NCI-H2227 treated with DMSO at 0.1 percent for 48 hours (cell line): Measurements from ENCODE around the gene TNFSF4.
"Not testable (repeated sequence)": the region's sequence is repeated elsewhere in the genome, so short reads cannot be mapped to it uniquely, and the experiment has no call there.

Experiments
- DNase-seq: peaks from one replicate; lab custom pipeline; 2025; lab: John Stamatoyannopoulos, UW

Gene TNFSF4, protein sequence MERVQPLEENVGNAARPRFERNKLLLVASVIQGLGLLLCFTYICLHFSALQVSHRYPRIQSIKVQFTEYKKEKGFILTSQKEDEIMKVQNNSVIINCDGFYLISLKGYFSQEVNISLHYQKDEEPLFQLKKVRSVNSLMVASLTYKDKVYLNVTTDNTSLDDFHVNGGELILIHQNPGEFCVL

DNA sequence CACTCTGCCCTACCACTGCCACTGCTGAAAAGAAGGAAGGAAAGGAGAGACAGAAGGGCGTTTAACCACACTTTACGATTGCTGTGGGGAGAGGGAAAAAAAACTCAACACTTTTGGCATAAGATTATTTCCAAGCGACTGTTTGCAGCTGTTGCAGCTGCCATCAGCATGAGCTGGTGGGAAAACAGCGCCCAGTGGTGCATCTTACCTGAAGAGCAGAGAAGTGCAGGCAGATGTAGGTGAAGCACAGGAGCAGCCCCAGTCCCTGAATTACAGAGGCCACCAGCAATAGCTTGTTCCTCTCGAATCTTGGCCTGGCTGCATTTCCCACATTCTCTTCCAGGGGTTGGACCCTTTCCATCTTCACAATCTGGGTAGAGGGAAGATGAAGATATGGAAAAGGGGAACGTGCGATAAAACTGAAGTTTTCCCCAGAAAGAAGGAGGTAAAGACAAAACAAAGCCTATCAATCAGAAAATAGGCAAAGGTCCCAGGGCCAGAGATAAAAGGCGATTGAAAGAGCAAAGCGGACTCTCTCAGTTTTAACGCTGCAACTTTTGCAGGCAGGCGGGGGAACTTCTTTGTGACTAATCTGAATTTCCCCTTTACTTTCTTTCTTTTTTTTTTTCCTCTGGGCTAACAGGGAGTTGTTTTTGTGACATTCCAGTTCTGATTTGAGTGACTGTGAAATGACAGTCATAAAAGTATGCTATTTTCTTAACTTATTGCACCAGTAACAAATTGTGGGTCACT lies at the start of gene TNFSF4:
Gene TNFSF4 (minus strand): TSS at position 516 of the 753 bp plus-strand sequence. CDS start 155 bp downstream, at position 361.
- no peak for DNase-seq

DNA sequence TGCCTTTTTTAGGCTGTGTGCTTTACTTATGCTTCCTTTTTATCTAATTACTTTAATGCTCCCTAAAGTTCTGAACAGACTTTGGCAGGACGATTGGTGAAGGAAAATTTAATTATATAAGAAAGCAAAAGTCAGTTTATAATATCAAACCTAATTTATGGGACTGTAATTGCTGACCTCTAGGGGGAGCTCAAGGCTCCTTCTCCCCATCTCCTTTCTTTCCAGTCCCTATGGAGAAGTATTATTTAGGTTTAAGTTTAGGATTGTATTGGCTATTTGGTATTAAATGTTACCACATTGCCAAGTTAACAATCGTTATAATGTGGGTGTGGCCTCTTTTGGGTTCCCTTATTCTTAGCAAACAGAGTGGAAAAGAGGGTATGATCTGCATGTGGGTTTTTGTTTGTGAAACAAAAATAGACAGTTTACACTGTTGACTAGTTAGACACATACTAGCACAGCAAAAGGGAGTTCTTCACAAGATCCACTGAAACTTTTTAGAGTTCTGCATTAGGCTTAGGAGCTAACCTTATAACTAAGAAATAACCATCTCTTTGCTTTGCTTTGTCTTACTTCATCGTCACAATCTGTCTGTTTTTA lies 48.2 kb upstream of the TNFSF4 start:
- DNase-seq, result no peak

DNA sequence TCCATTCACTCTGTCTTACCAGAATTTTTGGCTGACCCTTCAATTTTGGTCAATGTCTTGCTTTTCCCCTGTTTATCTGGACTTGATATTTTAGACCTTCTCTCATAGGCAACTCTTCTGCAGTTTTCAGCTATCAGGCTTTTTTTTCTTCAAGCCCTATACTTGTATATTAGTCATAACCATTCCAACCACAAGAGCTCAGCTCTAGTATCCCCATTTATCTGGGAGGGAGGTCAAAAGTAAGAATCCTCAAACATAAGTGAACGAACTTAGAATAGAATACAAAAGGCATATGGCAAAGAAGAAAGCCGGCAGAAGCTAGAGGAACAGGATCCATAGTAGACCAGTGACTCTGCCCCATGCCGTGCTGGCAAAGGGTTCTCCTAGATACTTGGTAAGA lies 45.9 kb upstream of the TNFSF4 start:
- no peak for DNase-seq

DNA sequence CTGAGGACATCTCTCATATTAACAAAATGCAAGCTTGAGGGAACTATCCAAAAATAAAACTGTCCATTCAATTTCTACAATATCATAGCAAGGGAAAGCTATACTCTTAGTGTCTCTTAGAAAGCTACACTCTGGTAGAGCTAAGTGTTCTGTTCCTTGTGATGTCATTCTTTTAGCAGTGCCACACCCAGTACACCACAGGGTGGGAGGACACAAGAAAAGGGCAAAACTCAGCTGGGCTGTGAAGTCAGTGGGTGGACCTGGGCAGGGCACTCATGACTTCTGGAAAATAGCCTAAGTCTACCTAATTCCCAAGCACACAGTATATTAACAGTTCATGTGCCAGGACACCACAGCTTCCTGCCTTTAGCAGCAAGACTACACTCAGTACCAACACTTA lies 42.2 kb upstream of the TNFSF4 start:
- DNase-seq, result no peak

DNA sequence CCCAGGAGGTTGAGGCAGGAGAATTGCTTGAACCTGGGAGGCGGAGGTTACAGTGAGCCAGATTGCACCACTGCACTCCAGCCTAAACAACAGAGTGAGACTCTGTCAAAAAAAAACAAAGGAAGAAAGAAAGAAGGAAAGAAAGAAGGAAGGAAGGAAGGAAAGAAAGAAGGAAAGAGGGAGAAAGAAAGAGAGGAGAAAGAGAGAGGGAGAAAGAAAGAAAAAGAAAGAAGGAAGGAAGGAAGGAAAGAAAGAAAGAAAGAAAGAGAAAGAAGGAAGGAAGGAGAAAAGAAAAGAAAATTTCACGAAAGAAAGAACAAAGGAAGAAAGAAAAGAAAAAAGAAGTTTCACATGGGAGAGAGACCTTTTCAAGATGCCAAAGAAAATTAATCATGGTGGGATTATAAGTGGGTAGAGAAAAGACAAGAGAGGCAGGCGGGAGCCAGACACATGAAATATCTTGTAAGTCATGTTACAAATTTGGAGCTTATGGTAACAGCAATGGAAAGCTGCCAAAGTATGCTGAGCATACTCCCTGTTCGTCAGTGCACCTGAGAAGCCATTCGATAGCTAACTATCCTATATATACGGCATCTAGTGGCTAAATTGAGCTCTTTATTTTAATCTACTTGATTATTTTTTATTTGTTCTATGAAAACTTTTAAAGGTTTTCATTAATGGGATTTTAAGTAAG lies 41.3 kb upstream of the TNFSF4 start:
- no peak for DNase-seq

DNA sequence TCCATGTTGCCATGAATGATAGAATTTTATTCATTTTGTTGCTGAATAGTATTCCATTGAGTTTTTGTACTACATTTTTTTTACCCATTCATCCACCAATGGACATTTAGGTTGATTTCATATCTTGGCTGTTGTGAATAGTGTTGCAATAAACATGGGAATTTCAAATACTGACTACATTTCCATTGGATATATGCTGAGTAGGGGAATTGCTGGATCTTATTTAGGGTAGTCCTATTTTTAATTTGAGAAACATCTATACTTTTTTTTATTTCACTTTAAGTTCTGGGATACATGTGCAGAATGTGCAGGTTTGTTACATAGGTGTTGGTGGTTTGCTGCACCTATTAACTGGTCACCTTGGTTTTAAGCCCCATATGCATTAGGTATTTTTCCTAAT lies 38.8 kb upstream of the TNFSF4 start:
- DNase-seq, result no peak

DNA sequence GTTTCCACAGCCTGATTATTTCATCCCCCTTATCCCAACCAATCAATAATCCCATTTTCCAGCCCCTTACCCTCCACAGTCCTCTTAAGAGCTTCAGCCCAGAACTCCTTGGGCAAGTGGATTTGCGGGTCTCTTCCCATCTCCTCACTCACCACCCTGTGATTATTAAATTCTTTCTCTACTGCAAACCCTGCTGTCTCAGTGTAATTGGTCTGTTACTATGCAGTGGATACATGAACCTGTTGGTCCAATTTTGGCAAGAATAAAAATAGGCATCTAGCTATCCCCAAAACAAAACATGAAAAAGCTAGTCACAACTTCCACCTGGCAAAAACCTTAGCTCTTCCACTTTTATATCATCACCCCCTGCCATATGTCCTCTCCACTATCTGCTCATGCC lies 36.2 kb upstream of the TNFSF4 start:
- DNase-seq, result no peak

DNA sequence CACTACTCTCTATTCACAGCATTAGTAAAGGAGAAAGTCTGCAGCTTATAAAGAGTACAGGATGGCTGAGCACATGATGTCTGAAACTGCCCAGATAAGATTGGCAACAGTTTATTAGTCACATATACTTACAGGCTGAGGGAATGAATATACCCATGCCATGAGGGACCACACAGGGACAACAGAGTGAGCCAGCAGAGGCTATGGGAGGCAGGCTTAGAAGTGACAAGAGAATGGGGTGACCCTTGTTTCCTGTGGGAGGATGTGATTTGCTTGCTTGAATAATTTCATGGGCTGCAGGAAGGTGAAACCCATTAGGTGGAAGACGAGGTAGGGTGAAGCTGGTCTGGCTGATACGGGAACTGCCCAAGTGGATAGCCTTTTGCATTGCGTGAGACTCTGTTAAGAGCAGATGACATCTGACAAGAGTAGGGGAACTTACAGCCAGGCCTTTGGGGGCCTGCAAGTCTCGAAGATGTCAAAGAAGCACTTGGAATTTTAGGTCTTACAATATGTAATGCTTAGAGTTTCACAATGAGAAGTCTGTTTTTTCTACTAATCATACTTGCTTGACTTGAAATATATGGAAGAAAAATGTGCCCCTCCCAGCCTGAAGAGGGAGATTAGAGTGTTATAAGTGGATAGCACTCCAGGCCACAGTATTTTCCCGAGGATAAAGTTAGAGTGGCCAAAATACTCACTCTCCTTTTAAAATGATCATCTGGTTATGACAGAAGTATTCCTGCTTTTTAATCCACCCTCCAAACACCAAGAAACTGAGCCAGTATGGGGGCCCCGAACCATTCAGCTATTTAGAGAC lies 34.6 kb upstream of the TNFSF4 start:
- no peak for DNase-seq

DNA sequence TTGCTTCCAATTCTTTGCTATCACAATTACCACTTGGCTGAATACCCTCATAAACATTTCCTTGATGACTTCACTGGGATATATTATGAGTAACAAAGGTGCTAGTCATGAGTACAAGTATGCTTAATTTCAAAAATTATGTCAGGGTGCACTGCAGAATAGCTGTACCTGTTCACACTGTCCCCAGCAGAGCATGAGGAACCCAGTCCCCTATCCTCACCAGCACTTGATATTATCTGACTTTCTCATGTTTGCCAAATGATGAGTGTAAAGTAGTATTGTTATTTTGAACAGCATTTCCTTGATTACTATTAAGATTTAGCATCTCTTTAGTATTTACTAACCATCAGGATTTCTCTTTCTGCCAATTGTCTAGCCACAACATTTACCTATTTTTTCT lies 33.5 kb upstream of the TNFSF4 start:
- no peak for DNase-seq

DNA sequence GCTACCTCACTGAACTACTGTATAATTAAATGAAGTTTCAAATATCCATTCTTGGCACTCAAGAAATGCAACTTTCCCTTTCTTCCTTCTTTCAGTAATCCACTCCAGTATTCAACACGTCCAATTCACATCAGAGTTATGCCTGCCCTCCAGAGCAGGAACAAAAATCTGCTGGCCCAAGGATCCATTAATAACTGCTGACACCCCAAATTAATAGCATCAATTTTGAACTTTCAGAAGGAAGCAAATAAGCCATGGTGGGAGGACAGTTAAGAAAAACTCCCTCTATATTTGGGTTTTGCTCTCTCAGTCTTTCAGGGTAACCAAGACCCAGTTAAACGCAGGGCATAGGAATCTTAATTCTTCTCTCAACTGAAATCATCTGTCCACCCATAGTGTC lies 31.9 kb upstream of the TNFSF4 start:
- DNase-seq, result no peak

DNA sequence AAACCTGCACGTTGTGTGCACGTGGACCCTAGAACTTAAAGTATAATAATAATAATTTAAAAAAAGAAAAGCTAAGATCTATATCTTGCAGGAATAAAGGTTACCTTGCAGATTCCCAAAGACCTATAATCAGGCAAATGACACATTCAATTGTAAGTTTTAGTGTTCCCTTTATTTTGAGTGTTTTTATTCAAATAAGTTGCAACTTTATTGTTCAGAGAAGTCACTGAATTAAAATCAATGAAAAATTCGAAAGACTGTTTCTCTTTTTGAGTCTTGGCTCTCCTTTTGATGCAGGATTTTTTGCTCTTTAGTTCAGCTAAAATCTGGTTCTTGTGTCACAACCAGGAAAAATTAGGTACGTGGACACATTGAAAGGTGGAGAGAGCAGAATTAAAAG lies 27.8 kb upstream of the TNFSF4 start:
- no peak for DNase-seq

DNA sequence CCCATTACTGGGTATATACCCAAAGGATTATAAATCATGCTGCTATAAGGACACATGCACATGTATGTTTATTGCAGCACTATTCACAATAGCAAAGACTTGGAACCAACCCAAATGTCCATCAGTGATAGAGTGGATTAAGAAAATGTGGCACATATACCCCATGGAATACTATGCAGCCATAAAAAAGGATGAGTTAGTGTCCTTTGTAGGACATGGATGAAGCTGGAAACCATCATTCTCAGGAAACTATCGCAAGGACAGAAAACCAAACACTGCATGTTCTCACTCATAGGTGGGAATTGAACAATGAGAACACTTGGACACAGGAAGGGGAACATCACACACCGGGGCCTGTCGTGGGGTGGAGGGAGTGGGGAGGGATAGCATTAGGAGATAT lies 27.3 kb upstream of the TNFSF4 start:
- DNase-seq, result not testable (repeated sequence)

DNA sequence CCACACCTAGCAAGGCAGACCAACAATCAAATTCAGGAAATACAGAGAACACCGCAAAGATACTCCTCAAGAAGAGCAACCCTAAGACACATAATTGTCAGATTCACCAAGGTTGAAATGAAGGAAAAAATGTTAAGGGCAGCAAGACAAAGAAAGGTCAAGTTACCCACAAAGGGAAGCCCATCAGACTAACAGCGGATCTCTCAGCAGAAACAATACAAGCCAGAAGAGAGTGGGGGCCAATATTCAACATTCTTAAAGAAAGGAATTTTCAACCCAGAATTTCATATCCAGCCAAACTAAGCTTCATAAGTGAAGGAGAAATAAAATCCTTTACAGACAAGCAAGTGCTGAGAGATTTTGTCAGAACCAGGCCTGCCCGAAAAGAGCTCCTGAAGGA lies 21.9 kb upstream of the TNFSF4 start:
- not testable (repeated sequence) for DNase-seq

DNA sequence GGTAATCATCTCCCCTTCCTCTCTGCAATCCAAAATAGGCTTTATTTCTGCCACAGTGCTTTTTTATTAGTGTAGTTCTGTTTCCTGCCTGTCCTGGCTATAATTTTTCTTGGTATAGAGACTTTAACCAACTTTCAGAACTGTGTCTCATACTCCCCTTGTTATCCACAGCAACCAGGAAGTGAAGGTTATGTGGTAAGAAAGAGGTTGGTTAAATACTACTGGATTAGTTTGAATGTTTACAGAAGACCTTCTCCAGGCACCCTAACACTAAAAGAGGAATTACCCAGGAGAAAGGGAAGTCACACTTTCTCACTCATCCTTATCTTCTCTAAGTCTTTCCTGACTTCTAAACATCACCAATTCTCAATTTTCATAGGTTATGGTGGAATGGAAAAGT lies 17.8 kb upstream of the TNFSF4 start:
- DNase-seq, result no peak

DNA sequence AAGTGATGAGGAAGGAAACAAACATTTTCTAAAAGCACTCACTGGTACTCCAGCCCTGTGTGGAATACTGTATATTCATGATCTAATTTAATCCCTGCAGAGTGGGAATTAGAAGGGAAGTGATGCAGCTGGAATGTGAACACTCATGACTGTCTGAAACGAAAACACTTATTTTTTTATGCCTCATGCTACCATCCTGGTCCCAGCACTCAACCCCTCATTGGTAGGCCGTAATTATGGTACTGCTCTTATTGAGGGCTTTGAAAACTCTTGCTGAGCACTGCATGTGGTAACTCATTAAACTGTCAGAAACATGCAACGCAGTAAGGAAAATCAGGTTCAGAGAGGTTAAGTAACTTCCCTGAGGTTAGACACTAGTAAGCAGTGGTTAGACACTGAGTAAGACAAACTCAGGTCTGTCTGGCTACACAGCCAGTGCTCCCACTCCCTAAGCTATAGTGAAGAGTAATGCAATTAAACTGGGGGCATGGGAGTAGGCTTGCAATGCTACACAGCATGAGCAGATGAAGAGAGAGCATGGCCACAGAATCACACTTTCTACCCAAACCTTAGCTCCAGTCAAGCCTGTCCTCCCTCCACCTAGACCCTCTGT lies 17.3 kb upstream of the TNFSF4 start:
- no peak for DNase-seq

DNA sequence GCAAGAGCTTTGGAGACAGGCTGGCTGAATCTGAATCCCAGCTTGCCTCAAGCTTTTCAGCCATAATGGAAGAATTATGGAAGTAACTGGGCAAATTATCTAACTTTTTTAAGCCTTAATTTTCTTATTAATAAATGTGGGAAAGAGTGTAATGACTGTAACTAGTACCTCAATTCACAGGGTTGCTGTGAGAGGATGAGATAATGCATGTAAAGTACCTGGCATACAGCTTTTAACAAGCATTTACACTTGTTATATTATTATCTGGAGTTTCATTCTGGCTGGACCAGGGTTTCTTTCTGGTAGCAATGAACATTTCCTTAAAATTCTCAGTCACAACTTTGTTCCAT lies 15.9 kb upstream of the TNFSF4 start:
- no peak for DNase-seq

DNA sequence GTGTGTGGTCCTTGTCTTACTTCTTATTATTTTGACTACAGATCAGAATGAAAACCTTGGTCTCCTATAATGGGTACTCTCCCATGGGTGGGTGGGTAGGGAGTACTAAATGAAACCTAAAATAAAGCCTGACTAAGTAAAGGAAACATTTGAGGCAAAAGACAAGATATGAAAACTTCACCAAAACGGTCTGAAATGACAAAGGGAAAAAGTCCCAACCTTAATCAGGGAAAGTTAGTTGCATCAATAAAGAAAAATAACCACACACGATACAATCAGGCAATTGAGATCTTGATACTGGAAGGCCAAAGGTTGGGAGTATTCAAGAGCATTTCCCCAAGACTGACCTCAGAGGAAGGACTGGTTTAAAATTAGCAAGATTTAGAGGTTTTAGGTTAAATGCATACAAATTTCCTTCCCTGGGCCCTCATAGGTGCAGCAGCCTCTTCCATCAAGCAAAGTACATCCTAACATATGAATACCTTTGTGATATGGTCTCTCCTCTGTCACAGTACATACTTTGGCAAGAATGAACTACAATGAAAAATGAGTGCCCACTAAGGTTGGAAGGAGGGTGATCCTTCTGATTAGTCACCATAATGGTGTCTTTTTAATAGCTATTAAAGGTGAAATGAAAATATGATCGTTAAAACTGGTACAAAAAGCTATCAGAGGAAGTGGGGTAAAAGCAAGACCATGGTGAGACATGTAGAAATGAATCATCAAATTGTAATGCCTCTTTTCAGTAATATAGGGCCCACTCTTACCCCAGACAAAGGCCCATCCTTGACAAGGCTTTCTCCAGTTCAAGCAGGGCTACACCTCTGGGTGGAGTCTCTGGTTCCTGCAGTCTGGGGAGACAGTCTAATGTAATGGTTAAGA lies 15.3 kb upstream of the TNFSF4 start:
- DNase-seq, result no peak

DNA sequence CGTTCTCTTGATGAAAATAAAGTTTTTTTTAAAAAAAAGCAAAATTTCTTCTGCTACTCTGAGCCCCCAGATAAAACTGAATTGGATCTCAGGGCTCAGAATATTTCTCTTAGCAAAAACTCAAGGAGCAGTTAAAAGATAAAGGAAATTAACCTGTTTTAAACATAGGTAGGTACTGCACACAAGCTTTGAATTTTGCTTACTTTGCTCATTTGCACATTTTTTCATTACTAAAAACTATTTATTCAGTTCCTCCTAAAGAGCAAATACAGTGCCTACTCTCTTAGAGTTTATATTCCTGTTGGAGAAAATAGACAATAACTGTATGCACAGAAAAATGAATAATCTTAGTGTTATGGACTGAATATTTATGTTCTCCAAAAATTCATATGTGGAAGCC lies 13.0 kb upstream of the TNFSF4 start:
- DNase-seq, result no peak

DNA sequence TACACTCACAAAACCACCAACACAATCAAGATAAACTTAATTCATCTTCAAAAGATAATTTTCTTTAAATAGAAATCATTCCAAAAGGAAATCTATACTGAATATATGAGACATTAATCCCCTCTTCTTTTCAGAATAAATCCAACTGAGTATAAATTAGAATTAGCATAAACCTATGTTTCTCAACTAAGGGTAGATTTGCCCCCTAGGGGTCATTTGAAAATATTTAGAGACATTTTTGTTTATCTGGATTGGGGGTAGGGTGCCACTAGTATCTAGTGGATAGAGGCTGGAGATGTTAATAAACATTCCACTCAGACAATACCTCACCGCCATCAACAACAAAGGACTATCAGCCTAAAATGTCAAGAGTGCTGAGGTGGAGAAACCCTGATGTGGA lies 6.5 kb upstream of the TNFSF4 start:
- DNase-seq, result no peak

DNA sequence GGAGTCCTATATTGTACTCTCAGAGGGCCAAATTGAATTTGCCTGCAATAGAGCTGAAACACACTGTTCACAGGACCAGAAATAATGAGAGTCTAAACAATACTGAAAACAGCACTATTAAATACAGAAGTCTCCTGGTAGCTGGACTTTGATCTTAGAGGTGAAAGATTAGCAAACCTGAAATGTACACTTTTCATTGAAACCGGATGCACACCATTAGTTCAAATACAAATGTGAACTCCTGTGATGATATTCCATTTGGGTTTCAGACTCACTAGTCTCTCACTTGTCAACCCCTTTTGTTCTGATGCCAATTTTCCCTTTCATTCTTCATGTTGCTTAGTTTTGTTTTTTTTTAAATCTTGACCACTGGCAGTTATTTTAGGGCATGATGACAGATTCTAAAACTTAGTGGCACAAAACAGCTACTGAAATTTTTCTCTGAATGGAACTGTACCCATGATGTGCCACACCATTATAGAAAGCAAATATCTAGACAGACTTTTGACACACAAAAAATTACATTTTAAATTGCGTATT lies 5.9 kb upstream of the TNFSF4 start:
- DNase-seq, result no peak
